SH-SY5Y (cell line): ENCODE results near the gene FAM200A.

Source experiments
- GATA2 ChIP-seq: IDR thresholded peaks from 2 replicates; pipeline ENCODE4 v1.6.1; 2011; ENCODE audit warnings: mild to moderate bottlenecking, low read depth, low read length
- GATA3 ChIP-seq: IDR thresholded peaks from 2 replicates; pipeline ENCODE4 v1.6.1; 2011; ENCODE audit warnings: low read depth, mild to moderate bottlenecking, low read length, moderate library complexity

GRCh38 chr7:99551767-99552463 lies at the start of gene FAM200A:
- TF ChIP-seq GATA3 (no peak), GATA2 (peak; percentile 48; the same call in 1 of the 2 replicates)
